ENCODE measurements around the gene GRIN2C.

GRIN2C gene

DNA sequence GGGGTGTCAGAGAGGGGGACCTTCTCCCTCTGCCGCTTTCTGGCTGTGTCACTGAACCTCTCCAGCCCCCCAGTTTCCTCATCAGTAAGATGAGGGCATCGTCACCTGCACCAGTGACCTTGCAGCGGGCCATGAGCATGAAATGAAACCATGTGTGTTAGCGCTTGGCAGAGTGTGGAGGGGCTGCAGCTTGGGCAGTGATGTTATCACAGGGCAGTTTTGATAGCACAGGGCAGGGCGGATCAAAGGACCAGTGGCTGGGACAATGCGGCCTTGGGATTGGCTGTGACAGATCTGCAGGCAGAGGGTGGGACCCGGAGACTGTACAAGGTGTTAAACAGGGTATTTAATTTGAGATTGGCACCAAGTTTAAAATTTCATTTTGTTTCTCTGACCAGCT lies 44.6 kb downstream of the GRIN2C start:
- no peak for DNase-seq (ENCODE audit: extremely low read depth, low read depth)
- TF ChIP-seq, protein P1, sequence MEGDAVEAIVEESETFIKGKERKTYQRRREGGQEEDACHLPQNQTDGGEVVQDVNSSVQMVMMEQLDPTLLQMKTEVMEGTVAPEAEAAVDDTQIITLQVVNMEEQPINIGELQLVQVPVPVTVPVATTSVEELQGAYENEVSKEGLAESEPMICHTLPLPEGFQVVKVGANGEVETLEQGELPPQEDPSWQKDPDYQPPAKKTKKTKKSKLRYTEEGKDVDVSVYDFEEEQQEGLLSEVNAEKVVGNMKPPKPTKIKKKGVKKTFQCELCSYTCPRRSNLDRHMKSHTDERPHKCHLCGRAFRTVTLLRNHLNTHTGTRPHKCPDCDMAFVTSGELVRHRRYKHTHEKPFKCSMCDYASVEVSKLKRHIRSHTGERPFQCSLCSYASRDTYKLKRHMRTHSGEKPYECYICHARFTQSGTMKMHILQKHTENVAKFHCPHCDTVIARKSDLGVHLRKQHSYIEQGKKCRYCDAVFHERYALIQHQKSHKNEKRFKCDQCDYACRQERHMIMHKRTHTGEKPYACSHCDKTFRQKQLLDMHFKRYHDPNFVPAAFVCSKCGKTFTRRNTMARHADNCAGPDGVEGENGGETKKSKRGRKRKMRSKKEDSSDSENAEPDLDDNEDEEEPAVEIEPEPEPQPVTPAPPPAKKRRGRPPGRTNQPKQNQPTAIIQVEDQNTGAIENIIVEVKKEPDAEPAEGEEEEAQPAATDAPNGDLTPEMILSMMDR (IDR thresholded peaks at IDR 0.05; ENCODE audit: low read depth, low read length): no peak

DNA sequence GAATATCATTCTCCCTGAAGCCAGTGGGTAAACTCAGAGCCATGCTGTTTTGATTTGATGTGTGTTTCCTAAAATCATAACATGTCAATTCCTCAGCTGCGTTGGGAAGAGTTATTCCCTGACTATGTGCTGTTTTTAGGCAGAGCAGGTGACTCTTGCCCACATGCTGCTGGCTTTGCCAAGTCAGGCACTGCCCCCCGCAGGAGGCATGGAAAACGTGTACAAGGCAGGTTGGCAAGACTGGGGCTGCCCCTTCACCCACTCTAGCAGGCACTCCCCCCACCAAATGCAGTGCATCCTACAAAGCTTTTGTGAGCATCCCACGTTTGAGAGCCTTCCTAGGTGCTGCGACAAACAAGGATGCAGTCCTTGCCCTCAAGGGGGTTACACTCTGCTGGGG lies 45.2 kb downstream of the GRIN2C start:
- DNase-seq (ENCODE audit: extremely low read depth, low read depth): no peak
- TF ChIP-seq, protein P1 (IDR thresholded peaks at IDR 0.05; ENCODE audit: low read depth, low read length): no peak

GRCh38 chr17:74812109-74813009 lies 47.3 kb downstream of the GRIN2C start:
- no peak for DNase-seq (ENCODE audit: extremely low read depth, low read depth)
- TF ChIP-seq, protein P1 (IDR thresholded peaks at IDR 0.05; ENCODE audit: low read depth, low read length): no peak

DNA sequence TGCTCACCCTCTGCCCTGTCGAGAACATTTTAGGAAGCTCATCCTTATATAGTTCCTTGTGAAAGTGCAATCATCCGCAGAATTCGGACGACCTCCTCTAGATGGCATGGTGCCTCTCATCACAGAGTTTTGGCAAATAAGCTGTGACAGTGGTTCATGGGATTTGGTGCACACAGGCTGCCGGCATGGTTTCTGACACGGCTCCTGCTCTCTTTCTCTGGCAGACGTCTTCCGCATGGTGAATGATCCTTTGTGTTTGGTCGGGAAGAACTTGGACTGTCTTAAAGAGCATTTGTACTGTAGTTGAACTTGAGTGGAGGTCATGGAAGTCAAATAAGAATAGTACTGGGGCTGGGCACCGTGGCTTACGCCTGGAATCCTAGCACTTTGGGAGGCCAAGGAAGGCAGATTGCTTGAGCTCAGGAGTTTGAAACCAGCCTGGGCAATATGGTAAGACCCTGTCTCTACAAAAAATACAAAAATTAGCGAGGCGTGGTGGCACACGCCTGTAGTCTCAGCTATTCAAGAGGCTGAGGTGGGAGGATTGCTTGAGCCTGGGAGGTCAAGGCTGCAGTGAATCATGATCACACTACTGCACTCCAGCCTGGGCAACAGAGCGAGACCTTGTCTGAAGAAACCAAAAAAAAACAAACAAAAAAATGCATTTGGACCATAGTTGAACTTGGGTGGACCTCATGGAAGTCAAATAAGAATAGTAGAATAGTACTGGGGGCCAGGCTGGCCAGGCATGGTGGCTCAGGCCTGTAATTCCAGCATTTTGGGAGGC lies 48.8 kb downstream of the GRIN2C start:
- no peak for DNase-seq (ENCODE audit: extremely low read depth, low read depth)
- TF ChIP-seq, protein P1 (IDR thresholded peaks at IDR 0.05; ENCODE audit: low read depth, low read length): no peak

GRCh38 chr17:74808714-74809430 lies 50.8 kb downstream of the GRIN2C start:
- TF ChIP-seq, protein P1 (IDR thresholded peaks at IDR 0.05; ENCODE audit: low read depth, low read length): no peak
- DNase-seq (ENCODE audit: extremely low read depth, low read depth): no peak

GRCh38 chr17:74807925-74808324 lies 51.8 kb downstream of the GRIN2C start:
- TF ChIP-seq, protein P1 (IDR thresholded peaks at IDR 0.05; ENCODE audit: low read depth, low read length): no peak
- DNase-seq (ENCODE audit: extremely low read depth, low read depth): no peak
